DOHH2 (cell line): ENCODE results near the gene UNC5CL.

Experiments used
- EZH2phosphoT487 ChIP-seq: fragments of 200-600 bp; sonication (generic); IDR thresholded peaks from 2 replicates; pipeline ENCODE4 v1.6.1; 2017; ENCODE audit warnings: borderline replicate concordance, mild to moderate bottlenecking, antibody characterized with exemption, low read length, moderate library complexity, mixed read lengths
- TF ChIP-seq, protein P1 (sequence below): fragments of 200-600 bp; sonication (generic); IDR thresholded peaks from one replicate; pipeline ENCODE4 v1.5.1; 2014; ENCODE audit warnings: antibody characterized with exemption, mild to moderate bottlenecking, low read depth, low read length; ENCODE audit not compliant: poor library complexity, severe bottlenecking

DNA sequence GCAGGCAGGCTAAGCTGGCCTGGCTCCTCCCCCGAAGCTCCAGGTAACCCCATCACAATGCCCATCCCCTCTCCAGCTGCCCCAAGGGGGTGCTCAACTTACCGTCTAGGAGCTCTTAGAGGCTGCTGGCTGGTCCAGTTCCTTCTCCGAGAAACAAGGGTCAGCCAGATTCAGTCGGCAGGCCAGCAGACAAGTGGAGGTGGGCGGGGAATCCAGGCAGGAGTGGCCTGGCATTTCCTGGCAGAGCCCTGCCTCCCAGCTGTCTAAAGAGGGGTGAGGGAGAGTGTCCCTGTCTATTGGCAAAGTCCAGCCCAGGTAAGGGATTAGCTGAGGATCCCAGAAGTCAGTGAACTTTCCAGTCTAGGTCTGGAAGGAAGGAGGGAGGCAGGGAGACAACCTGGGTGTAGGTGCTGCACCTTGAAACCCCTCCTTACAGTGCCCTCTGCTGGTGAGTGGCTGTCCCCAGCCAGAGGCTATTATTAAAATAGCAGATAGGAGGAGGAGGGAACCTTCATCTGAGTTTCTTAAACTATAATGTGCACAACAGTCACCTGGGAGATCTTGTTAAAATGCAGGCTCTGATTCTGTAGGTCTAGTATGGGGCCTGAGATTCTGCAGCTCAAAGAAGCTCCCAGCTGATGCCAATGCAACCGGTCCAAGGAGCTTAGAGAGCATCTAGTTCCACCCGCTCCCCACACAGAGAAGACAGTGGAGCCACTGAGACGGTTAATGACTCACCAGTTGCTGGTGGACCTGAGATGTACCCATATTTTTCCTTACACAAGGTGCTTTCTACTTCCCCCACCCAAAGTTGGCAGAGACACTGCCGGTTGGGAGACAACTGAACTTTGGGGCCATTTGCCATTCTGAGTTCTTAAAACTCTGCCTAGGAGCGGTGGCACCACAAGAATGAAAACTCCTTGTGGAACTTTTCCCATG, at the start of gene UNC5CL:
- TF ChIP-seq, protein P1, sequence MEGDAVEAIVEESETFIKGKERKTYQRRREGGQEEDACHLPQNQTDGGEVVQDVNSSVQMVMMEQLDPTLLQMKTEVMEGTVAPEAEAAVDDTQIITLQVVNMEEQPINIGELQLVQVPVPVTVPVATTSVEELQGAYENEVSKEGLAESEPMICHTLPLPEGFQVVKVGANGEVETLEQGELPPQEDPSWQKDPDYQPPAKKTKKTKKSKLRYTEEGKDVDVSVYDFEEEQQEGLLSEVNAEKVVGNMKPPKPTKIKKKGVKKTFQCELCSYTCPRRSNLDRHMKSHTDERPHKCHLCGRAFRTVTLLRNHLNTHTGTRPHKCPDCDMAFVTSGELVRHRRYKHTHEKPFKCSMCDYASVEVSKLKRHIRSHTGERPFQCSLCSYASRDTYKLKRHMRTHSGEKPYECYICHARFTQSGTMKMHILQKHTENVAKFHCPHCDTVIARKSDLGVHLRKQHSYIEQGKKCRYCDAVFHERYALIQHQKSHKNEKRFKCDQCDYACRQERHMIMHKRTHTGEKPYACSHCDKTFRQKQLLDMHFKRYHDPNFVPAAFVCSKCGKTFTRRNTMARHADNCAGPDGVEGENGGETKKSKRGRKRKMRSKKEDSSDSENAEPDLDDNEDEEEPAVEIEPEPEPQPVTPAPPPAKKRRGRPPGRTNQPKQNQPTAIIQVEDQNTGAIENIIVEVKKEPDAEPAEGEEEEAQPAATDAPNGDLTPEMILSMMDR = peak; percentile 93
- TF ChIP-seq EZH2phosphoT487 = no peak
